B cell (primary cell): ENCODE results near the gene C1orf174. TPM values are rescaled to one million over a fixed set of nuclear protein-coding genes. Genes with fewer than 3 reads are reported as not detected.

Experiments
- ATAC-seq: fragments of 200-7000 bp; cut with Tn5 transposase; one replicate; pipeline ENCODE4 v1.10.0; 2021; ENCODE audit warnings: low read depth, mild to moderate bottlenecking, moderate number of reproducible peaks, moderate library complexity
- CTCF ChIA-PET: fragments of 350-600 bp; sonication (Branson Sonifier 250); formaldehyde crosslinking; loops from one replicate; lab custom pipeline; 2021; ENCODE audit warnings: antibody characterized with exemption, inconsistent platforms; lab: Charles Lee
- POLR2A ChIA-PET: fragments of 350-600 bp; sonication (Branson Sonifier 250); formaldehyde crosslinking; loops from one replicate; lab custom pipeline; 2021; ENCODE audit warnings: antibody characterized with exemption; lab: Charles Lee
- DNase-seq: peaks from one replicate; pipeline ENCODE4 v3.0.0; 2013
- H2AFZ ChIP-seq: 2 replicates; pipeline ENCODE4 v1.6.1; 2012; ENCODE audit warnings: mild to moderate bottlenecking, low read depth, low read length; ENCODE audit not compliant: insufficient read depth, poor library complexity, severe bottlenecking
- H3K27ac ChIP-seq, 2 donors: 1 replicate in 1 of 2; 2 replicates in 1 of 2; pipeline ENCODE4 v1.5.1; 2012 to 2013; ENCODE audit warnings: low read length in 2 of 2, mild to moderate bottlenecking in 2 of 2, moderate library complexity in 1 of 2
- H3K27me3 ChIP-seq, 4 experiments: fragments of 200-600 bp in 1 of 4; sonication (generic) in 1 of 4; replicated peaks in 1 of 4; 1 replicate in 2 of 4; 2 replicates in 2 of 4; pipeline versions ENCODE4 v1.6.1 to v1.7.0; 2013 to 2016; ENCODE audit warnings: low read length in 3 of 4, mild to moderate bottlenecking in 2 of 4, mixed read lengths in 1 of 4, moderate library complexity in 1 of 4; ENCODE audit not compliant: insufficient read depth in 4 of 4, control insufficient read depth in 3 of 4; ENCODE audit errors: control extremely low read depth in 1 of 4
- H3K36me3 ChIP-seq, 2 experiments: replicated peaks in 1 of 2; 1 replicate in 1 of 2; 2 replicates in 1 of 2; pipeline versions ENCODE4 v1.6.1 to v1.7.1; 2013; ENCODE audit warnings: low read length in 1 of 2; ENCODE audit not compliant: insufficient read depth in 2 of 2, control insufficient read depth in 1 of 2; ENCODE audit errors: control extremely low read depth in 1 of 2, extremely low read depth in 1 of 2
- H3K4me1 ChIP-seq, 2 donors: fragments of 200-600 bp in 1 of 2; sonication (generic) in 1 of 2; 1 replicate in 1 of 2; 2 replicates in 1 of 2; pipeline versions ENCODE4 v1.5.1 to v1.6.1; 2013 to 2017; ENCODE audit warnings: low read length in 2 of 2; ENCODE audit not compliant: control insufficient read depth in 2 of 2, insufficient read depth in 2 of 2
- H3K4me2 ChIP-seq: replicated peaks from 2 replicates; pipeline ENCODE3; 2012; ENCODE audit warnings: mild to moderate bottlenecking, low read depth, low read length; ENCODE audit not compliant: poor library complexity, severe bottlenecking
- H3K4me3 ChIP-seq, 5 experiments: fragments of 200-600 bp in 1 of 5; sonication (generic) in 1 of 5; 1 replicate in 3 of 5; 2 replicates in 2 of 5; pipeline versions ENCODE4 v1.5.1 to v1.7.0; 2011 to 2016; ENCODE audit warnings: low read length in 4 of 5, mild to moderate bottlenecking in 4 of 5, low read depth in 2 of 5, control low read depth in 1 of 5, moderate library complexity in 1 of 5; ENCODE audit not compliant: insufficient read depth in 1 of 5; ENCODE audit errors: control extremely low read depth in 1 of 5, extremely low read depth in 1 of 5
- H3K79me2 ChIP-seq: fragments of 200-600 bp; sonication (generic); one replicate; pipeline ENCODE4 v1.6.0; 2016; ENCODE audit warnings: low read length; ENCODE audit not compliant: control insufficient read depth, insufficient read depth
- H3K9ac ChIP-seq: fragments of 200-600 bp; sonication (generic); 2 replicates; pipeline ENCODE4 v1.6.1; 2017; ENCODE audit warnings: mild to moderate bottlenecking, low read length, moderate library complexity
- H3K9me3 ChIP-seq, 3 donors: one replicate each; pipeline versions ENCODE4 v1.6.1 to v1.7.1; 2013; ENCODE audit warnings: low read length in 2 of 3; ENCODE audit not compliant: control insufficient read depth in 2 of 3, insufficient read depth in 1 of 3; ENCODE audit errors: control extremely low read depth in 1 of 3
- H4K20me1 ChIP-seq: 2 replicates; pipeline ENCODE4 v1.6.0; 2012; ENCODE audit warnings: mild to moderate bottlenecking, low read length; ENCODE audit not compliant: insufficient read depth, control insufficient read depth, poor library complexity, severe bottlenecking
- H3K27ac Mint-ChIP-seq: one replicate; pipeline ENCODE4 v1.8.0; 2021; ENCODE audit warnings: mixed read lengths
- H3K27me3 Mint-ChIP-seq: one replicate; pipeline ENCODE4 v1.8.0; 2021; ENCODE audit warnings: mixed read lengths
- H3K4me1 Mint-ChIP-seq: one replicate; pipeline ENCODE4 v1.8.0; 2021; ENCODE audit warnings: mixed read lengths
- H3K4me3 Mint-ChIP-seq: one replicate; pipeline ENCODE4 v1.8.0; 2021; ENCODE audit warnings: mixed read lengths
- H3K9me3 Mint-ChIP-seq: one replicate; pipeline ENCODE4 v1.8.0; 2022; ENCODE audit warnings: mixed read lengths; ENCODE audit not compliant: insufficient read depth
- CTCF ChIP-seq: fragments of 200-600 bp; IDR thresholded peaks from one replicate; pipeline ENCODE4 v1.8.0; 2022; ENCODE audit warnings: antibody characterized with exemption, mild to moderate bottlenecking
- EZH2 ChIP-seq: IDR thresholded peaks from 2 replicates; pipeline ENCODE4 v1.6.1; 2012; ENCODE audit warnings: borderline replicate concordance, low read depth, mild to moderate bottlenecking, moderate library complexity, low read length; ENCODE audit not compliant: insufficient read depth, poor library complexity, severe bottlenecking
- WGBS: methylation state at CpG from one replicate; pipeline ENCODE4 v1.1.5; 2013; ENCODE audit warnings: missing lambda C conversion rate; ENCODE audit not compliant: insufficient coverage; 5-methylcytosine and 5-hydroxymethylcytosine counted together
- intact Hi-C: fragments of 100-400 bp; cut with micrococcal nuclease; formaldehyde crosslinking; loops from one replicate; pipeline ENCODE4 v1.10.0; 2022
- polyA plus RNA-seq: library from polyadenylated mRNA; depleted of rRNA; stranded (reverse); fragments of >200 nt; gene quantifications from 2 replicates; pipeline ENCODE4 v1.2.3, GENCODE V29; 2012
- total RNA-seq, 2 donors: library from RNA; stranded (reverse); fragments of 120-200 nt in 1 of 2; gene quantifications; 1 replicate in 1 of 2; 2 replicates in 1 of 2; pipeline versions ENCODE4 v1.2.3 to v1.2.4, GENCODE V29; 2013 to 2022

C1orf174 gene
- total and polyA plus RNA-seq, 2 donors (not counting 1 experiment from before 2014, with no cell fraction given): 33.2 to 49.8 TPM

- Histone ChIP-seq H3K9me3 (no peaks in the 10 kb centered on the region), H3K79me2 (no peaks in the 10 kb centered on the region), H3K27ac (no peak overlapping the region), H2AFZ (peak overlapping the region; percentile 60), H3K27me3 (peaks cover 0 to 15% (median 0%) of the 10 kb centered on the region in 4 experiments), H3K36me3 (no peaks in the 10 kb centered on the region), H3K4me2 (peak overlapping the region; percentile 66), H3K9ac (no peak overlapping the region), H3K4me1 (peaks cover 4 to 23% of the 10 kb centered on the region in 2 donors), H4K20me1 (no peaks in the 10 kb centered on the region), H3K4me3 (no peak overlapping the region)
- WGBS: 19% methylated on average over 33 of the region's 35 CpGs
- CTCF ChIA-PET: interaction anchor here (0.7 to 2.5 kb wide), 16 partner anchors 11 to 916 kb away, joined by 3 to 31 read pairs (median 3); no protein-coding TSS in a partner anchor
- intact Hi-C loops: loop anchor here (1.0 to 2.0 kb wide), 2 partner anchors 134 to 176 kb away; no protein-coding TSS in a partner anchor
- Mint-ChIP-seq H3K4me3 (peak overlapping the region; percentile 72), H3K27me3 (peaks cover 6% of the 10 kb centered on the region), H3K9me3 (no peaks in the 10 kb centered on the region), H3K4me1 (peaks cover 25% of the 10 kb centered on the region), H3K27ac (peak overlapping the region; percentile 6)
- TF ChIP-seq CTCF (peak; percentile 90), EZH2 (no peak)
- DNase-seq: peak; percentile 84
- ATAC-seq: peak; percentile 86
- POLR2A ChIA-PET: no interaction called here
Measured at GRCh38 chr1:3910857-3911845, 11.1 kb upstream of the C1orf174 start.
